MM.1S (cell line): ENCODE measurements around the gene SLC2A1.

Experiments
- EZH2 ChIP-seq: fragments of 300-600 bp; sonication (generic); optimal IDR thresholded peaks from 2 replicates; pipeline ENCODE3; 2017; ENCODE audit warnings: low read depth, mild to moderate bottlenecking, antibody characterized with exemption, low read length, mixed read lengths
- TF ChIP-seq, protein P1 (sequence below): fragments of 300-600 bp; sonication (generic); IDR thresholded peaks from 2 replicates; pipeline ENCODE4 v1.5.1; 2016; ENCODE audit warnings: antibody characterized with exemption, low read length, mixed read lengths

DNA sequence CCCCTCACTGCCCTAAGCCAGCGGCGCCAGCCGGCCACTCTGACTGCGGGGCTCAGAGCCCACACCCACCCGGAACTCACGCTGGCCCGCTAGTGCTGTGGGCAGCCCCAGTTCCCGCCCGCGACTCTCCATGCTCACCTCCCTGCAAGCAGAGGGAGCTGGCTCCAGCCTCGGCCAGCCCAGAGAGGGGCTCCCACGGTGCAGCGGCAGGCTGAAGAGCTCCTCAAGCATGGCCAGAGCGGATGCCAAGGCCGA, 41.5 kb downstream of the SLC2A1 start:
- TF ChIP-seq, protein P1, sequence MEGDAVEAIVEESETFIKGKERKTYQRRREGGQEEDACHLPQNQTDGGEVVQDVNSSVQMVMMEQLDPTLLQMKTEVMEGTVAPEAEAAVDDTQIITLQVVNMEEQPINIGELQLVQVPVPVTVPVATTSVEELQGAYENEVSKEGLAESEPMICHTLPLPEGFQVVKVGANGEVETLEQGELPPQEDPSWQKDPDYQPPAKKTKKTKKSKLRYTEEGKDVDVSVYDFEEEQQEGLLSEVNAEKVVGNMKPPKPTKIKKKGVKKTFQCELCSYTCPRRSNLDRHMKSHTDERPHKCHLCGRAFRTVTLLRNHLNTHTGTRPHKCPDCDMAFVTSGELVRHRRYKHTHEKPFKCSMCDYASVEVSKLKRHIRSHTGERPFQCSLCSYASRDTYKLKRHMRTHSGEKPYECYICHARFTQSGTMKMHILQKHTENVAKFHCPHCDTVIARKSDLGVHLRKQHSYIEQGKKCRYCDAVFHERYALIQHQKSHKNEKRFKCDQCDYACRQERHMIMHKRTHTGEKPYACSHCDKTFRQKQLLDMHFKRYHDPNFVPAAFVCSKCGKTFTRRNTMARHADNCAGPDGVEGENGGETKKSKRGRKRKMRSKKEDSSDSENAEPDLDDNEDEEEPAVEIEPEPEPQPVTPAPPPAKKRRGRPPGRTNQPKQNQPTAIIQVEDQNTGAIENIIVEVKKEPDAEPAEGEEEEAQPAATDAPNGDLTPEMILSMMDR, result no peak
- no peak for TF ChIP-seq EZH2
